ENCODE measurements around the gene GJB3. TPM values are rescaled to one million over a fixed set of nuclear protein-coding genes. Genes with fewer than 3 reads are reported as not detected.
"Not testable (repeated sequence)": the region's sequence is repeated elsewhere in the genome, so short reads cannot be mapped to it uniquely, and the experiment has no call there.

GJB3 gene
- total RNA-seq, 1 donor: not detected

- Histone ChIP-seq H3K27me3 (ENCODE audit: insufficient read depth, low read length) (peaks cover 4% of the 10 kb centered on the region), H3K79me2 (ENCODE audit: insufficient read depth, low read length) (no peaks in the 10 kb centered on the region), H3K4me3 (ENCODE audit: insufficient read depth, low read length) (no peak overlapping the region), H4K20me1 (ENCODE audit: insufficient read depth, low read length) (no peaks in the 10 kb centered on the region), H3K4me2 (ENCODE audit: insufficient read depth, low read length) (no peak overlapping the region), H3K9me3 (ENCODE audit: low read depth, low read length) (no peaks in the 10 kb centered on the region), H3K36me3 (ENCODE audit: insufficient read depth, low read length) (no peaks in the 10 kb centered on the region), H3K4me1 (ENCODE audit: insufficient read depth, low read length) (no peaks in the 10 kb centered on the region), H3K27ac (ENCODE audit: low read depth, low read length) (no peak overlapping the region), H2AFZ (ENCODE audit: low read length) (no peak overlapping the region)
- DNase-seq (ENCODE audit: insufficient read length, low spot score, missing footprints): no peak
- no peak for TF ChIP-seq CTCF (IDR thresholded peaks at IDR 0.05; ENCODE audit: extremely low read depth, low read depth, low read length)
Observed at GRCh38 chr1:34768856-34769255, 12.2 kb upstream of the GJB3 start.

- Histone ChIP-seq H3K4me2 (ENCODE audit: insufficient read depth, low read length) (no peak overlapping the region), H3K27me3 (ENCODE audit: insufficient read depth, low read length) (peaks cover 12% of the 10 kb centered on the region), H3K4me1 (ENCODE audit: insufficient read depth, low read length) (no peaks in the 10 kb centered on the region), H3K9me3 (ENCODE audit: low read depth, low read length) (no peaks in the 10 kb centered on the region), H3K27ac (ENCODE audit: low read depth, low read length) (no peak overlapping the region), H2AFZ (ENCODE audit: low read length) (no peak overlapping the region), H3K36me3 (ENCODE audit: insufficient read depth, low read length) (no peaks in the 10 kb centered on the region), H3K4me3 (ENCODE audit: insufficient read depth, low read length) (no peak overlapping the region), H3K79me2 (ENCODE audit: insufficient read depth, low read length) (no peaks in the 10 kb centered on the region), H4K20me1 (ENCODE audit: insufficient read depth, low read length) (no peaks in the 10 kb centered on the region)
- no peak for TF ChIP-seq CTCF (IDR thresholded peaks at IDR 0.05; ENCODE audit: extremely low read depth, low read depth, low read length)
- DNase-seq (ENCODE audit: insufficient read length, low spot score, missing footprints): no peak
Observed at GRCh38 chr1:34770891-34771504, 10.0 kb upstream of the GJB3 start.

GRCh38 chr1:34771573-34772371 is 9.2 kb upstream of the GJB3 start:
- H3K4me3 ChIP-seq (ENCODE audit: insufficient read depth, low read length): no peak overlapping the region
- no peaks in the 10 kb centered on the region for H4K20me1 ChIP-seq (ENCODE audit: insufficient read depth, low read length)
- no peak for TF ChIP-seq CTCF (IDR thresholded peaks at IDR 0.05; ENCODE audit: extremely low read depth, low read depth, low read length)
- H3K4me2 ChIP-seq (ENCODE audit: insufficient read depth, low read length): no peak overlapping the region
- H3K27ac ChIP-seq (ENCODE audit: low read depth, low read length): no peak overlapping the region
- no peaks in the 10 kb centered on the region for H3K9me3 ChIP-seq (ENCODE audit: low read depth, low read length)
- no peaks in the 10 kb centered on the region for H3K4me1 ChIP-seq (ENCODE audit: insufficient read depth, low read length)
- no peaks in the 10 kb centered on the region for H3K79me2 ChIP-seq (ENCODE audit: insufficient read depth, low read length)
- DNase-seq (ENCODE audit: insufficient read length, low spot score, missing footprints): no peak
- H3K36me3 ChIP-seq (ENCODE audit: insufficient read depth, low read length): no peaks in the 10 kb centered on the region
- H3K27me3 ChIP-seq (ENCODE audit: insufficient read depth, low read length): peaks cover 15% of the 10 kb centered on the region
- H2AFZ ChIP-seq (ENCODE audit: low read length): no peak overlapping the region

GRCh38 chr1:34773114-34773513 is 7.9 kb upstream of the GJB3 start:
- H3K4me3 ChIP-seq (ENCODE audit: insufficient read depth, low read length); H3K4me1 ChIP-seq (ENCODE audit: insufficient read depth, low read length); H4K20me1 ChIP-seq (ENCODE audit: insufficient read depth, low read length); H3K4me2 ChIP-seq (ENCODE audit: insufficient read depth, low read length); H2AFZ ChIP-seq (ENCODE audit: low read length); H3K79me2 ChIP-seq (ENCODE audit: insufficient read depth, low read length); H3K9me3 ChIP-seq (ENCODE audit: low read depth, low read length); H3K27ac ChIP-seq (ENCODE audit: low read depth, low read length); DNase-seq (ENCODE audit: insufficient read length, low spot score, missing footprints); H3K36me3 ChIP-seq (ENCODE audit: insufficient read depth, low read length): not testable (repeated sequence)
- peaks cover 20% of the 10 kb centered on the region for H3K27me3 ChIP-seq (ENCODE audit: insufficient read depth, low read length)
